Measurements from ENCODE around the gene ANKAR.

DNA sequence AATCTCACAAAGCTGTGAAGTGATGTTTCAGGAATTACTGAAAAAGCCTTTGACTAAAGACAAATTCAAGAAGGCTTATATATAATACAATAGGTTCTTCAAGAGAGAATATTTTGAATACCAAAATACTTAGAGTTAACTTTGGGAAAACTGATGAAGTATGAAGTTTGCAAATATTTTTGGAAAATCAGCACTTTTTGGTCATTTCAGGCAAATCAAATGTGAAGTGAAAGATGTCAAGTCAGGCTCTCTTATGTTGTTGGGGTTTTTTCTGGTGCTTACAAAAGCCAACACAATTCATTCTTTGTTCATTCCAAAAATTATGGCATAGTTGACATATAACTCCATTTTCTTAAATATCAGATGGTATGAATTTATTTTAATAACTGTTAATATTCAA lies 27.9 kb upstream of the ANKAR start:
- TF ChIP-seq ATF1 (CRISPR knock-in tag; IDR thresholded peaks at IDR 0.05) (no peak), NFYB (CRISPR knock-in tag; conservative IDR thresholded peaks at IDR 0.05; ENCODE audit: low read depth) (no peak), SOX15 (CRISPR knock-in tag; IDR thresholded peaks at IDR 0.05) (no peak), SP1 (CRISPR knock-in tag; conservative IDR thresholded peaks at IDR 0.05) (no peak), TEAD4 (CRISPR knock-in tag; IDR thresholded peaks at IDR 0.05) (no peak), ESRRA (CRISPR knock-in tag; IDR thresholded peaks at IDR 0.05; ENCODE audit: borderline replicate concordance) (no peak), CBFB (CRISPR knock-in tag; IDR thresholded peaks at IDR 0.05; ENCODE audit: low read depth) (no peak), RELA (CRISPR knock-in tag; IDR thresholded peaks at IDR 0.05; ENCODE audit: borderline replicate concordance) (no peak)
- TF ChIP-seq, protein P1, sequence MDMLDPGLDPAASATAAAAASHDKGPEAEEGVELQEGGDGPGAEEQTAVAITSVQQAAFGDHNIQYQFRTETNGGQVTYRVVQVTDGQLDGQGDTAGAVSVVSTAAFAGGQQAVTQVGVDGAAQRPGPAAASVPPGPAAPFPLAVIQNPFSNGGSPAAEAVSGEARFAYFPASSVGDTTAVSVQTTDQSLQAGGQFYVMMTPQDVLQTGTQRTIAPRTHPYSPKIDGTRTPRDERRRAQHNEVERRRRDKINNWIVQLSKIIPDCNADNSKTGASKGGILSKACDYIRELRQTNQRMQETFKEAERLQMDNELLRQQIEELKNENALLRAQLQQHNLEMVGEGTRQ (CRISPR knock-in tag; IDR thresholded peaks at IDR 0.05) = no peak
- TF ChIP-seq, protein P2, sequence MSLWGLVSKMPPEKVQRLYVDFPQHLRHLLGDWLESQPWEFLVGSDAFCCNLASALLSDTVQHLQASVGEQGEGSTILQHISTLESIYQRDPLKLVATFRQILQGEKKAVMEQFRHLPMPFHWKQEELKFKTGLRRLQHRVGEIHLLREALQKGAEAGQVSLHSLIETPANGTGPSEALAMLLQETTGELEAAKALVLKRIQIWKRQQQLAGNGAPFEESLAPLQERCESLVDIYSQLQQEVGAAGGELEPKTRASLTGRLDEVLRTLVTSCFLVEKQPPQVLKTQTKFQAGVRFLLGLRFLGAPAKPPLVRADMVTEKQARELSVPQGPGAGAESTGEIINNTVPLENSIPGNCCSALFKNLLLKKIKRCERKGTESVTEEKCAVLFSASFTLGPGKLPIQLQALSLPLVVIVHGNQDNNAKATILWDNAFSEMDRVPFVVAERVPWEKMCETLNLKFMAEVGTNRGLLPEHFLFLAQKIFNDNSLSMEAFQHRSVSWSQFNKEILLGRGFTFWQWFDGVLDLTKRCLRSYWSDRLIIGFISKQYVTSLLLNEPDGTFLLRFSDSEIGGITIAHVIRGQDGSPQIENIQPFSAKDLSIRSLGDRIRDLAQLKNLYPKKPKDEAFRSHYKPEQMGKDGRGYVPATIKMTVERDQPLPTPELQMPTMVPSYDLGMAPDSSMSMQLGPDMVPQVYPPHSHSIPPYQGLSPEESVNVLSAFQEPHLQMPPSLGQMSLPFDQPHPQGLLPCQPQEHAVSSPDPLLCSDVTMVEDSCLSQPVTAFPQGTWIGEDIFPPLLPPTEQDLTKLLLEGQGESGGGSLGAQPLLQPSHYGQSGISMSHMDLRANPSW (CRISPR knock-in tag; conservative IDR thresholded peaks at IDR 0.05; ENCODE audit: low read depth) = no peak
- TF ChIP-seq, protein P3, sequence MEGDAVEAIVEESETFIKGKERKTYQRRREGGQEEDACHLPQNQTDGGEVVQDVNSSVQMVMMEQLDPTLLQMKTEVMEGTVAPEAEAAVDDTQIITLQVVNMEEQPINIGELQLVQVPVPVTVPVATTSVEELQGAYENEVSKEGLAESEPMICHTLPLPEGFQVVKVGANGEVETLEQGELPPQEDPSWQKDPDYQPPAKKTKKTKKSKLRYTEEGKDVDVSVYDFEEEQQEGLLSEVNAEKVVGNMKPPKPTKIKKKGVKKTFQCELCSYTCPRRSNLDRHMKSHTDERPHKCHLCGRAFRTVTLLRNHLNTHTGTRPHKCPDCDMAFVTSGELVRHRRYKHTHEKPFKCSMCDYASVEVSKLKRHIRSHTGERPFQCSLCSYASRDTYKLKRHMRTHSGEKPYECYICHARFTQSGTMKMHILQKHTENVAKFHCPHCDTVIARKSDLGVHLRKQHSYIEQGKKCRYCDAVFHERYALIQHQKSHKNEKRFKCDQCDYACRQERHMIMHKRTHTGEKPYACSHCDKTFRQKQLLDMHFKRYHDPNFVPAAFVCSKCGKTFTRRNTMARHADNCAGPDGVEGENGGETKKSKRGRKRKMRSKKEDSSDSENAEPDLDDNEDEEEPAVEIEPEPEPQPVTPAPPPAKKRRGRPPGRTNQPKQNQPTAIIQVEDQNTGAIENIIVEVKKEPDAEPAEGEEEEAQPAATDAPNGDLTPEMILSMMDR (IDR thresholded peaks at IDR 0.05) = no peak
- TF ChIP-seq, protein P4, sequence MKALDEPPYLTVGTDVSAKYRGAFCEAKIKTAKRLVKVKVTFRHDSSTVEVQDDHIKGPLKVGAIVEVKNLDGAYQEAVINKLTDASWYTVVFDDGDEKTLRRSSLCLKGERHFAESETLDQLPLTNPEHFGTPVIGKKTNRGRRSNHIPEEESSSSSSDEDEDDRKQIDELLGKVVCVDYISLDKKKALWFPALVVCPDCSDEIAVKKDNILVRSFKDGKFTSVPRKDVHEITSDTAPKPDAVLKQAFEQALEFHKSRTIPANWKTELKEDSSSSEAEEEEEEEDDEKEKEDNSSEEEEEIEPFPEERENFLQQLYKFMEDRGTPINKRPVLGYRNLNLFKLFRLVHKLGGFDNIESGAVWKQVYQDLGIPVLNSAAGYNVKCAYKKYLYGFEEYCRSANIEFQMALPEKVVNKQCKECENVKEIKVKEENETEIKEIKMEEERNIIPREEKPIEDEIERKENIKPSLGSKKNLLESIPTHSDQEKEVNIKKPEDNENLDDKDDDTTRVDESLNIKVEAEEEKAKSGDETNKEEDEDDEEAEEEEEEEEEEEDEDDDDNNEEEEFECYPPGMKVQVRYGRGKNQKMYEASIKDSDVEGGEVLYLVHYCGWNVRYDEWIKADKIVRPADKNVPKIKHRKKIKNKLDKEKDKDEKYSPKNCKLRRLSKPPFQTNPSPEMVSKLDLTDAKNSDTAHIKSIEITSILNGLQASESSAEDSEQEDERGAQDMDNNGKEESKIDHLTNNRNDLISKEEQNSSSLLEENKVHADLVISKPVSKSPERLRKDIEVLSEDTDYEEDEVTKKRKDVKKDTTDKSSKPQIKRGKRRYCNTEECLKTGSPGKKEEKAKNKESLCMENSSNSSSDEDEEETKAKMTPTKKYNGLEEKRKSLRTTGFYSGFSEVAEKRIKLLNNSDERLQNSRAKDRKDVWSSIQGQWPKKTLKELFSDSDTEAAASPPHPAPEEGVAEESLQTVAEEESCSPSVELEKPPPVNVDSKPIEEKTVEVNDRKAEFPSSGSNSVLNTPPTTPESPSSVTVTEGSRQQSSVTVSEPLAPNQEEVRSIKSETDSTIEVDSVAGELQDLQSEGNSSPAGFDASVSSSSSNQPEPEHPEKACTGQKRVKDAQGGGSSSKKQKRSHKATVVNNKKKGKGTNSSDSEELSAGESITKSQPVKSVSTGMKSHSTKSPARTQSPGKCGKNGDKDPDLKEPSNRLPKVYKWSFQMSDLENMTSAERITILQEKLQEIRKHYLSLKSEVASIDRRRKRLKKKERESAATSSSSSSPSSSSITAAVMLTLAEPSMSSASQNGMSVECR (CRISPR knock-in tag; IDR thresholded peaks at IDR 0.05; ENCODE audit: borderline replicate concordance) = no peak
- TF ChIP-seq, protein P5, sequence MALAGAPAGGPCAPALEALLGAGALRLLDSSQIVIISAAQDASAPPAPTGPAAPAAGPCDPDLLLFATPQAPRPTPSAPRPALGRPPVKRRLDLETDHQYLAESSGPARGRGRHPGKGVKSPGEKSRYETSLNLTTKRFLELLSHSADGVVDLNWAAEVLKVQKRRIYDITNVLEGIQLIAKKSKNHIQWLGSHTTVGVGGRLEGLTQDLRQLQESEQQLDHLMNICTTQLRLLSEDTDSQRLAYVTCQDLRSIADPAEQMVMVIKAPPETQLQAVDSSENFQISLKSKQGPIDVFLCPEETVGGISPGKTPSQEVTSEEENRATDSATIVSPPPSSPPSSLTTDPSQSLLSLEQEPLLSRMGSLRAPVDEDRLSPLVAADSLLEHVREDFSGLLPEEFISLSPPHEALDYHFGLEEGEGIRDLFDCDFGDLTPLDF (CRISPR knock-in tag; IDR thresholded peaks at IDR 0.05) = no peak

All from WTC11 (cell line).